Measurements from ENCODE around the gene ARL4D.
A peak's percentile ranks its signal among the peaks of the same experiment; 100 is the strongest.
"Not testable (repeated sequence)": the region's sequence is repeated elsewhere in the genome, so short reads cannot be mapped to it uniquely, and the experiment has no call there.

Gene ARL4D

DNA sequence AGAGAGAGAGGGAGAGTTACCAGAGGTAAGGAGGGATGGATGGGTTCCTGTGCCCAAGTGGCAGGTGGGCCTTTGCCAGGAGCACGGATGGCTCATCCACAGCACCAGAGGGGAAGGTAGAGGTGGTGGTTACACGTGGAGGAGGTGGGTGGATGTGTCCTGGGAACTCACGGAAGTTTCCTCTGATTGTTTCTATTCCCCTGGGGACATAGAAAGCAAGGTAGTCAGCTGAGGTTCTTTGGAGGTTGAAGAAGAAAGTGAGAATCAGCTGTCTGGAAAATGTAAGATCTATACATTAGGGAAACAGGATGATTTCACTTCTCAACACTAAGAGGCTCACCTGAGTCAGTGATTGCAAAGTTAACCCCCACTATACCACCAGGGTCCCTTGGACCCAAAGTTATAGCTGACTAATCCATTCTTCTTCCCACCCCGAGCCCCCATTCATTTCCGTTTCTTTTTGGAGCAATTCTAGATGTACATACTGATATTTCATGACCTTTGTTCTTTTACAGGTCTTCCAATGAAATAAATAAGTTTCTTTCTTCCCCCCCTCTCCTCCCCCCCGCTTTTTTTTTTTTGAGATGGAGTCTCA is 27.5 kb upstream of the ARL4D start:
- DNase-seq = no peak

DNA sequence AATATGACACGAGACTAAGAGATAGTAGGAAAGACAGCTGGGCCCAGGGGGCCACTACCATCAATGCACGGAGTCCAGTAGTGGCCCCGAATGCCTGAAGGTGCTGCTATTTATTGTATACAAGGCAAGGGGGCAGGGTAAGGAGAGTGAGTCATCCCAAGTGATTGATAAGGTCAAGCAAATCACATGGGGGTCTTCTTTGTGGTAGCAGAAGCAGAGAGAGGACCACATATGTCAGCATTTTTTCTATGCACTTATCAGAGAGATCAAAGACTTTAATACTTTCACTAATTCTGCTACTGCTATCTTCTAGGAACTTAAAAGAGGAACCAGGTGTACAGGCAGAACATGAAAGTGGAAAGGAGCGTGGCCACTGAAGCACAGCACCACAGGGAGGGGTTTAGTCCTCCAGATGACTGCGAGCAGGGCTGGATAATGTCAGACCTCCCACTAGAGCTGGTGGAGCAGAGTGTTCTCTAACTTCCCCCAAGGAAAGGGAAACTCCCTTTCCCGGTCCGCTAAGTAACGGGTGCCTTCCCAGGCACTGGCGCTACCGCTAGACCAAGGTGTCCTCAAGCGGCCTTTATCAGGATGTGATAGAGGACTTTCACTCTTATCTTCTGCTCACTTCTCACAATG is 26.4 kb upstream of the ARL4D start:
- DNase-seq = no peak

DNA sequence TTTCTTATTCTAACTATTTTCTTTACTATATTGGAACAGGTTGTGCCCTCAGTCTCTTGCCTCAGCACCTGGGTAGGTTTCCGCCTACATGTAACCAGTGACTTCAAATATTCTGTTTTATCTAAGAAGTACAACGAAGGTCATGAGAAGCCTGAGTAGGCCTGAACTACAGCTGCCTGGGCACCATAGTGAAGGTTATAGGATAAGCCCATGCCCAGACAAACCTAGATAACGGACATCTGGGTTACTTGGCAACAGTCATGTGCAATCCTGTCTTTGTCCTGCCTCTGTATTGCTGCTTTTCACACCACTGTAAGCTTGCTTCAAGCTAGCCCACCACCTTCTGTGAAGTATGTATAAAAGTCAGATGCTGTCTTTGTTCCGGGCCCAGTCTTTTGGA is 25.4 kb upstream of the ARL4D start:
- no peak for DNase-seq

DNA sequence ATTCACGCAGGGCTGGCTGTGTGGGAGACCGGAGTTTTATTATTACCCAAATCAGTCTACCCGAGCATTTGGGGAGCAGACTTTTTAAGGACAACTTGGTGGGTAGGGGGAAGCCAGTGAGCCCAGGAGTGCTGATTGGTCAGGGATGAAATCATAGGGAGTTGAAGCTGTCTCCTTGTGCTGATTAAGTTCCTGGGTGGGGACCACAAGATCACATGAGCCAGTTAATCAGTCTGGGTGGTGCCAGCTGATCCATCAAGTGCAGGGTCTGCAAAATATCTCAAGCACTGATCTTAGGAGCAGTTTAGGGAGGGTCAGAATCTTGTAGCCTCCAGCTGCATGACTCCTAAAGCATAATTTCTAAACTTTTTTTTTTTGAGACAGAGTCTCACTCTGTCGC is 22.9 kb upstream of the ARL4D start:
- DNase-seq = not testable (repeated sequence)

DNA sequence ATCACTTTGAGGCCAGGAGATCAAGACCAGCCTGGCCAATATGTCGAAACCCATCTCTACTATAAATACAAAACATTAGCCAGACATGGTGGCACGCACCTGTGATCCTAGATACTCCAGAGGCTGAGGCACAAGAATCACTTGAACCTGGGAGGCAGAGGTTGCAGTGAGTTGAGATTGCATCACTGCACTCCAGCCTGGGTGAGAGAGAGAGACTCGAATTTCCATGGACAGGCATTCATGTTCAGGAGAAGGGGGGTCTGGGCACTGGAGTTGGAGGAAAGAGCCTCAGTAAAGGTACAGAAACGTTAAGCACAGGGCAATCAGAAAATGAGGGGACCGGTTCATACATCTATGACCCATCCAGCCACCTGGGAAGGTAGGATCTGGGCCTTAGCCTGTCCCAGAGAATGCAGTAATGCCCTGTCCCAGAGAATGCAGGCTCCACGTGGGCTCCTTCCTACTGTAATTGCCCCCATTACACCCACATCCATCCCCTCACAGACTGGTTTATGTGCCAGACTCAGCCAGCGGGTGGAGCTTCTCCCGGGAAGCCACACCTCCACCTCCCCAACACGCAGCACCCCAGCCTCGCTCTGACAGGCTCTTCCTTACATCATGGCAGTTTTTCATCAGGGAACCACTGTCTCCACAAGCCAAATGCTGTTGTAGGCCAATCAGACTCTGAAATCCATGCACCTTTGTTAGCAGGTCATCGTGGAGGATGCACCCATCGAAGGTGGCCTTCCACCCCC is 21.6 kb upstream of the ARL4D start:
- no peak for DNase-seq

DNA sequence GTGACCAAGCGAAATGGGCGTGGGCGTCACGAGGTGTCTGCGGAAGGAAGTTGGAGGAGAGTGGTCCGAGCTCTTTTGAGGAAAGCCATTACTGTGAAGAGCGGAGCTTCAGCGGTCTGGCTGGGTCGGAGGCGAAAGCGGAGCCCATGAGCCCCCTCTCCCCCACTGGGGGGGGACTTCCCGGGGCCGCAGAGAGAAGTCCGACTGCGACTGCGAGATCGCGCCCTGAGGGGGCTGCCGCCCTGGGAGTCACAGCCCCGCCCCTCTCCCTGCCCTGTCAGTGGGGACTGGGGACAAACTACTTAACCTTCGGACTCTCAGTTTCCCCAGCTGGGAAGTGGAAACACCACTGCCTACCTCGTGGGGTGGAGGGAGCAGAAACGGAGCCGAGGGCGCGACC is 20.0 kb upstream of the ARL4D start:
- DNase-seq = no peak

DNA sequence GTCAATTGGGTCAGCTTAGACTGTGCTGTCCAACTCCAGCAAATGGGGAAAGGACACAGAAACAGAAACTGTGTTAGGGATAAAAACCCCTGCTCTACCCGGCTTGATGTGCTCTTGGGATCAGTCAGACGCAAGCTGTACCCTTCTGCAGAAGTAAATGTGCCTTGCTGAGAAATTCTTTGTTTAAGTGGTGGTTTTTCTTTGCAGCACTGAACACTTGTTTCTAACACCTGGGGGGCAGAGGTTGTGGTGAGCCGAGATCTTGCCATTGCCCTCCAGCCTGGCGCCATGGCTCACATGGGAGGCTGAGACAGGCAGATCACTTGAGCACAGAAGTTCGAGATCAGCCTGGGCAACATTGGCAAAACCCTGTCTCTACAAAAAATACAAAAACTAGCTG is 18.5 kb upstream of the ARL4D start:
- DNase-seq = no peak

DNA sequence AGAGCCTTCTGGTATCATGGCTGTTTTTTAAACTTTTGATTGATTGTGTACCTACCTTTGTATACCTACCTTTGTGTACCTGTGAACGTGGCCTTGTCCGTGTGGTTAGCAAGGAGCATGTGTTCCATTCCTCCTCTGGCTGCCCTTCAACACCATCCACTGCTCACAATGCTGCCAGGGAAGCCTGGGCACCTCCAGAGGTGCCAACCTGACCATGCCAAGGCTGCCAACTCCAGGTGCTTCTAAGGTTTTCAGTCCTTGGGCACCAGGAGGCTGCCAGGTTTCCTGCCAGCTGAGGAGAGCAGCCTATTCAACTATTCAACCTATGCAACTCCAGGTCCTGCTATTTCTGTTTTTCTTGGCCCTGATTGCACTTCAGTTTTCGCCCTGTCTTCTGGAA is 17.6 kb upstream of the ARL4D start:
- no peak for DNase-seq

DNA sequence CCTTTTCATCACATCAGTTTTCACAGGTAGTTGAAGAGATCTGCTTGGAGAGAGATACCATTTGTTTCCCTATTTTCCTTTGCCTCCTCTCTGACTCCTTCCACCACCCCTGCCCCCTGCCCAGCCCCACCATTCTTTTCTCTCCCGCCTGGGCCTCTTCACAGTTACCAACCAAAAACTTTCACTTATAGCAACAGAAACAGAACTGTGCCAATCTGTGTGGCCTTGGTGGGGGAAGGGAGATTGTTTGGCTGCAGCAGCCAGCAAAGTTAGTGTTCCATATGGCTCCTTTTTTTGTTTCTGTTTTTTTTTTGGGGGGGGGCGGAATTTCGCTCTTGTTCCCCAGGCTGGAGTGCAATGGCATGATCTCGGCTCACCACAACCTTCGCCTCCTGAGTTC is 17.2 kb upstream of the ARL4D start:
- no peak for DNase-seq

DNA sequence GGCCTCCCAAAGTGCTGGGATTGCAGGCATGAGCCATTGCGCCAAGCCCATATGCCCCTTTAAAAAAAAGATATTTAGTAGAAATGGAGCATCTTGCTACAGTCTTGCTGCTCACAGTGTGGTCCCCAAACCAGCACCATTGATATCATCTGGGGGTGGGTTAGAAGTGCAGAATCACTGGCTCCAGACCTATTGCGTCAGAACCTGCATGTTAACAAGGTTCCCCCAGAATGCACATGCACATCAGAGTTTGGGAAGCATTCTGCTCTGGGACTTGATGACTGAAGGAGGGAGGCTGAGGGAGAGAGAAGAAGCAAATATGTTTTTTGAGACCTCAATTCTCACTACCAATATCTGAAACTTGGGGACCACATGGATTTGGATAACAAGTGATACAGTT is 16.0 kb upstream of the ARL4D start:
- no peak for DNase-seq

DNA sequence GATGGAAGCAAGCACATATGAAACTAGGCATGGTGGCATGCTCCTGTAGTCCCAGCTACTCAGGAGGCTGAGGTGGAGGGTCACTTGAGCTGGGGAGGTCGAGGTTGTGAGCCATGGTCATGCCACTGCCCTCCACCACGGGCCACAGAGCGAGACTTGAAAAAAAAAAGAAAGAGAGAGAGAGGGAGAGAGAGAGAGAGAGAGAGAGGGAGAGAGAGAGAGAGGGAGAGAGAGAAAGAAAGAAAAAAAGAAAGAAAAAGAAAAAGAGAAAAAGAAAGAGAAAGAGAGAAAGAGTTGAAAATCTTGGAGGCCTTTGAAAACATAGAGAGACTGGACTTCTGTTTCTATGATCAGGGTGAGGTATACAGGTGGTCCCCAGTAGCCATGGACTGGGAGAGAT is 15.4 kb upstream of the ARL4D start:
- DNase-seq = no peak

DNA sequence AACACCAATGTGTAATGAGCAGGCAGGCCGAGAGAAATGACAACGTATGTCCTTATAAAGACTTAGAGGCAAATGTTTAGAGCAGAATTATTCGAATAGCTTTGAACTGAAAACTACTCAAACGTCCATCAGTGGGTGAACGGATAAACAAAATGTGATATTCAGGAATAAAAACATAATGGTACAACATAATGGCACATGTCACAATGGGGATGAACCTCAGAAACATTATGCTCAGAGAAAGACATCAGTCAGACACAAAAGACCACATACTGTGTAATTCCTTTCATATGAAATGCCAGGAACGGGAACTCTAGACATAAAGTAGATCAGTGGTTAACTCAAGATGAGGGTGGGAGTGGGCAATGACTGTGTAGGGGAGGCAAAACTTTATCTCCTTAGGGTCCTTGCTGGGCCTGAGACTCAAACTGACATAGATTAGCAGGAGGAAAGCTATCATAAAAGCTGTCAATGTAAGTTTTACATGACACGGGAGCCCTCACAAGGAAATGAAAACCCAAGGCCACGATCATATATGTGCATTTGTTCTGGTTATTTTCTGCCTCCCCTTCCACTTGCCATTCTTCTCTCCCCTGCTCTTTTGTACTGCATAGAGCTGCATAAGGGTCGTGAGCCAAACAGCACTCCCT is 14.8 kb upstream of the ARL4D start:
- no peak for DNase-seq

DNA sequence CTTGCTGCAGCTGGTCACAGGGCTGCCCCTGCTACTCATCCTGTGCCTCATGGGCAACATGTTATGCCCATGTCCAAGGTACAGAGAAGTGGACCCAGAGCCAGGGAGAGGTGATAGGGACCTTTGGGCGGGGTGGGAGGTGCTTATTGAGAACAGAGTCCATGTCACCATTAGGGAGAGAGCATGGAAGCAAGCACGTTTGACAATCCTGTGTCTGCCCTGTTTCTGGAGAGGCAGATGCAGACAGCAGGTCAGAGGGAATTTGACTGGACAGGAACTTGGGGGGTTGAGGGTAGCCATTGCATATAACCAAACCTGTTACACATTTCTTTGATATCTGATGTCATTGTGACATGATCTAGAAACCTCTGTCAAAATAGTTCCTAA is 14.3 kb upstream of the ARL4D start:
- DNase-seq = no peak

DNA sequence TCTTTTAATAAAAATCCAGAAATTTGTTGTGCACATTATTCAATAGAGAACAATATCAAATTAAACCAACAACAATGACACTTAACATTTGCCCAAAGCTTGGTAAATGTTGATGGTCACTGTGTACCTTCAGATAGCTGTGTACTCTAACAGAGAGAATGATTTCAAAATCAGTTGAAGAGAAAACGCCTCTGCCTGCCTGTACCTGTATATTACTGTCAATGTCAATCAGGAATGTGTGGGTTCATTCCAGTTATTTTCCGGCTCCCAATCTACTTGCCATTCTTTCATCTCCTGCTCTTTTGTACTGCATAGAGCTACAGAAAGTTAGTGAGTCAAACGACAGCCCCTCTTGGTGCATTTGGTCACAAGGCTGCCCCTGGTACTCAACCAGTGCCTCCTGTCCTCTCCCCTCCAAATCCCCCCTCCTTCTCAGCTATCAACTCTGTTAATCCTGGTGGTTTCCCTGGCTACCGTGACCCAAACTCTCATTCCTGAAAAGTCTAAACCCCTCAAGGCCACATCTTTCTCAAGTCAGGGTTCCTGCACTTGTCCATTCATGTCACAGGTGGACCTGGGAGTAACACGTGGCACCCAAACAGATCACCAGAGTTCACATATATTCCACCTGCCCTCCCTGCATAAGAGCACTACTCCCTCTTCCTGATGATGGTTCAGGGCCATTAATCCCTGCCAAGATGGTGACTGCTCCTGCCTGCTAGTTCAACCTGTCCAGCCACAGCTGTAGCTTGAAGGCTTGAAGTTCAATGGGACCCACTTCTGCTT is 13.6 kb upstream of the ARL4D start:
- peak in 1 of 2 experiments; percentile 3 for DNase-seq

DNA sequence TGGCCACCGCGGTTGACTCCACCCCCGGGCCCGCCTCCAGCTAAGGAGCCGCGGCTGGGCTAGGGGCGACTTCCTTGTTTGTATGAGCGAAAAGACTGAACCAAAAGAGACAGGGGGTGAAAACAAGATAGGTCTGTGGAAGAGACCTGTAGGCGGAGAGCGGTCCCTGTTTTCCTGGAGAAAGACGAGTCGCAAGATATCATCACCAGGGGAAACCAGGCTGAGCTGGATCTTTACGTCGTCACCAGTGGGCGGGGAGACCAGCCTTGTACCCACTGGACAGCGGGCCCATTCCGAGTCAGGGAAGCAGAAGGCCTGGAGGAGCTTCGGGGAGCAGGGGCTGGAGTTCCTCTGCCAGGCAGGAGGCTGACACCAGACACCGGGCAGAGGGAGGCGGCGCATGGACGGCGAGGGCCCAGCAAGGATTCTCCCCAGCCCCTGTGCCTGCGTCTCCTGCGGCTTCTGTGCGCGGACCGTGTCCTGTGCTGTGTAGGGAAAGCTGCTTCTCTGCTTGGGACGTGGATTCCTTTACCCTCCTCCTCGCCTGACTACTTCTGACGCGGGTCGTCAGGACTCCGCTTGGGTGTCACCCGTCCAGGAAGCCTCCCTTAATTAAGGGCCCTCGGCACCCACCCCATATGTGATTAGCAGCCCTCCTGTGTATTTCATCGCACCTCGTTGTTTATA is 10.3 kb upstream of the ARL4D start:
- peak; percentile 91 to 92 for DNase-seq

DNA sequence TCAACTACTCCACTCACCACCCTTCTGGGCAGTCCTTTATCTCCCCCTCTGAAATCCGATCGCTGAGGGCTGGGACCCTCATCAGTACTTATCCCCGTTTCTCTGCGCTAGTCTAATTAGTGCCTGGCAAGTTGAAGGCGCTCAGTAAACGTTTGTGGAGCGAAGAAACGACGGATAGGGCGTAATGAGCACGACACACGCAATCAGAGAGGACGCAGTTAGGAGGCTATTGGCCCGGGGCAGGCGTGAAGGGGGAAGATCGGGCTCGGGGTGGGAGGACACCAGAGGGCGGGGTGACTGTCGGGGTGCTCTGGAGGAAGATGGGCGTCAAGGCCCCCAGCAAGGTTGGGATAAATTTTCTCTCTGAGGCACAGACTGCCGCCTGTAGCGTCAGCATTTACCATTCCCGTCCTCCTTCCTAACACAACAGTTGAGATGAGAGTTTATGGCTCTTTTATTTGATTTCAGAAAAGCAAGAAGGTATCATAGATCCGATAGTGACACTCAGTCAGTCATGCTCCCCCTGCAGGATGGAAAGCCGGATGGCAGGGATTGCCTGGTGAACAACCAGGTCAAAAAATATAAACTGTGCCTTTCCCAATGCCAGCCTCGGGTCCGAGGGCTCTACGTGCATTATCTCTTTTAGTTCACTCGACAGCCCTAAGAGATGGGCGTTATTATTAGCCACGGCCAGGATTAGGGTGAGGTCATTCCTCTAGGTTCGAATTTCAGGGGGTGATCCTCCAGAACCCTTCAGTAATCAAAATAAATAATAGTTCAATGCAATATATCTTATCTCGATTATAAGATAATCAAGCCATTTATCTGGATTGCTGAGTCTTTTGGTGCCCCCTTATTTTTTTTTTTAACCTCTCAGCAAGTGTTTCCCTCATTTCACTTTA is 9.5 kb upstream of the ARL4D start:
- DNase-seq = peak; percentile 84 to 93

DNA sequence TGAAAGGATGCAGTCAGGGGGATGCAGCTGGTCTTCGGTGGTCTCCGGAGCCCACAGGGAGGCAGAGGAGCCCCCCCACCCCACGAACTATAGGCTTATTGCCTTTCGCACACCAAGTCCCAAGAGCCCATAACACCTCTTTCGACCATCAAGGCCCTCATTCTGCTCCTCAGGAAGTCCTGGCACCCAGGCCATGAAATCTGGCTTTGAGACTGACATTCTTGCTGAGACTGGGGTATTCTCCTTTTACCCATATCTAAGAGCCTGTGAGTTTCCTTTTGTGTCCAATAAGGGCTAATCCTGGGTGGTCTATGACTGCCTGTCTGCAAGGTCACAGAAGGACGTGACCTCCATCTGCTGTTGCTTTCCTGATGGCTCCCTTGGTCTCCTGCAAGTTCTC is 6.4 kb upstream of the ARL4D start:
- no peak for DNase-seq

DNA sequence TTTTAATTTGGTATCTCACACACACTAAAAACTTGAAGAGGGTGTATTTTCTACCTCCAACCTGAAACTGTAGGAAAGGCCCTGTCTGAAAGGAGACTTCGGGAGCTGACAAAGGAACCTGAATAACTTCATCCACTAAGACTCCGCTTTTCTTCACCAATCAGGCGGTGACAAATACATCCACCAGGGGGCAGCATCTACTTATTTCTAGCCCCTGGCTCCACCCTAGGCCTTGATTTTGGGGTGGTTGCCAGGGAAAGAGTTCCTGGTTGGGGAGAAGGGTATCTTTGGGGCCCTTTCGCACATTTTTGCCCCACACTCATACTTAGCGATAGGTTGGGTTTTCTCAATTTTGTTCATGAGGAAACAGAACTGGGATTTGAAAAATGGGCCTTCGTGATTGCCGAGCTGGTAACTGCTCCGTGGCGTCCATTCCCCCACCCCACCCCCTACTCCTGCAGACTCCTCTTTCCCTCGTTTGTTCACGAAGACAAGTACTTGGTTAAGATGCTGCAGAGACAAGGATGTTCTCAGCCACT is 4.8 kb upstream of the ARL4D start:
- DNase-seq = peak; percentile 23 to 86

DNA sequence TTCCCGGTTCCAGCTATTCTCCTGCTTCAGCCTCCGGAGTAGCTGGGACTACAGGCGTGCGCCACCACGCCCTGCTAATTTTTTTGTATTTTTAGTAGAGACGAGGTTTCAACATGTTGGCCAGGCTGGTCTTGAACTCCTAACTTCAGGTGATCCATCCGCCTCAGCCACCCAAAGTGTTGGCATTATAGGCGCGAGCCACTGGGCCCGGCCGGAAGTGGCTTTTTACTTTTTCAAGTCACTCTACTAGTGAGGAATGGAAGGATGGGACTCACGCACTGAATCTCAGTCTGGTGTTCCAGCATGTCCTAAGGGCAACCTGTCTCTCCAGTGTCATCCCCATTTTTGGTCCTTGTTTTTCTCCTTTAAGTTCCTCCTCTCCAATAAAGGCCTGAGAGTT is 4.1 kb upstream of the ARL4D start:
- DNase-seq = not testable (repeated sequence)

DNA sequence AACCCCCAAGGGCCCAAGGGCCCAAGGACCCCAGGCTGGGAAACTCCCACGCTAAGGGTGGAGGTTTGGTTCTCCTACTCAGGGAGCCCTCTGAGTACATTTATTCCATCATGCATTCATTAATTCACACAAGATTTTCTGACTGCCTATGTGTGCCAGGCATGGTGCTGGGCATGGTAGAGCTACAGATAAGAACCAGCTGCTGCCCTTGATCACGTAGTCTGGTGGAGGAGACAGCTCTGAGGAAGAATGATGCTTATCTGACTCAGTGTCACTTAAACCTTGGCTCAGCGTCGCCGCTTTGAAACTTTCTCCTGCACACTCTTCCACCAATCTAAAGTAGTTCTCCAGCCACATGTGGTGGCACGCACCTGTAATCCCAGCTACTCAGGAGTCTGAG is 3.6 kb upstream of the ARL4D start:
- DNase-seq = no peak

DNA sequence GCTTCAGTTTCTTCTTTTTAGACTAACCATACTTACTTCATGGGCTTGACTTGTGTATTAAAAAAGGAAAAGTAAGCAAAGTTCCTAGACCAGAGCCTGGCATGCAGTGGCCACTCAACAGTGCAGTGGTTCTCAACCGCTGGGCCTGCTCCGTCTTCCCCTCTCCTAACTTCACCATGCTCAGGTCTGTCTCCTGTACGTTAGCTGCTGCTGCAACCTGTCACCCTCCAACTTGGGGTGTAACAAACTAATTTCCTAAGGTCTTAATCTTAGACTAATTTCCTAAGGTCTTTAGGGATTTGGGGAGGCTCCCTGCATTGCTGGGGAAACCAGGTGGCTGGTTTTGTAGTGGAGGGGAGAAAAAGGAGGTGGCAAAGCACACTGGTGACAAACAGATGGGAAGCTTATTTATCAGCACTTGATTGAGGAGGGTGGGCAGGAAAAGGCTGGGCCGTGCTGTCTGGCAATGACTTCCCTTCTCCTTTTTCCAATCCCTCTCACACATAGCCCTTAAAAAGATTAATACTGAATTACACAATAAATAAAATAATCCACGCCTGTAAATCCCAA is 2.2 kb upstream of the ARL4D start:
- no peak for DNase-seq
